GM12874 (cell line): ENCODE data around the gene GAS7.

Experiments
- TF ChIP-seq, protein P1 (sequence below): IDR thresholded peaks from 2 replicates; pipeline ENCODE4 v1.5.1; 2011; ENCODE audit warnings: low read depth, mild to moderate bottlenecking, control low read depth, low read length, moderate library complexity; ENCODE audit not compliant: insufficient read depth

The GAS7 gene

DNA sequence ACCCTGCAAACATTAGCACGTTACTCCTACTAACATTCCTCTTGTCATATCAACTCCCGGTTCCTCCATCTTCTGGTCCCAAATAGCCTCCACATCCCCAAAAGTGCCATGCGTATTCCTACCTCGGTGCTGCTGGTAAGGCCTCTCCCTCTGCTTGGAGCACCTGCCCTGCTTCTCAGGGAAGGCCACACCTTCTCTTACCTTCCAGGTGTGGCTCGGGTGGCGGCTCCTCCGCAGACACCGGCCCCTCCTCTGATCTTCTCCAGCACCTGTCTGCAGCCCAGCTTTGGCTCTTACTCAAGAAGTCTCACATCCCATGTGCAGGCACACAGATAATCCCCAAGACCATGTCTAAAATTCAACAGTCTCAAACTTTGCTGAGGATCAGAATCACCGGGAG is 92.3 kb downstream of the GAS7 start:
- TF ChIP-seq, protein P1, sequence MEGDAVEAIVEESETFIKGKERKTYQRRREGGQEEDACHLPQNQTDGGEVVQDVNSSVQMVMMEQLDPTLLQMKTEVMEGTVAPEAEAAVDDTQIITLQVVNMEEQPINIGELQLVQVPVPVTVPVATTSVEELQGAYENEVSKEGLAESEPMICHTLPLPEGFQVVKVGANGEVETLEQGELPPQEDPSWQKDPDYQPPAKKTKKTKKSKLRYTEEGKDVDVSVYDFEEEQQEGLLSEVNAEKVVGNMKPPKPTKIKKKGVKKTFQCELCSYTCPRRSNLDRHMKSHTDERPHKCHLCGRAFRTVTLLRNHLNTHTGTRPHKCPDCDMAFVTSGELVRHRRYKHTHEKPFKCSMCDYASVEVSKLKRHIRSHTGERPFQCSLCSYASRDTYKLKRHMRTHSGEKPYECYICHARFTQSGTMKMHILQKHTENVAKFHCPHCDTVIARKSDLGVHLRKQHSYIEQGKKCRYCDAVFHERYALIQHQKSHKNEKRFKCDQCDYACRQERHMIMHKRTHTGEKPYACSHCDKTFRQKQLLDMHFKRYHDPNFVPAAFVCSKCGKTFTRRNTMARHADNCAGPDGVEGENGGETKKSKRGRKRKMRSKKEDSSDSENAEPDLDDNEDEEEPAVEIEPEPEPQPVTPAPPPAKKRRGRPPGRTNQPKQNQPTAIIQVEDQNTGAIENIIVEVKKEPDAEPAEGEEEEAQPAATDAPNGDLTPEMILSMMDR: no peak

DNA sequence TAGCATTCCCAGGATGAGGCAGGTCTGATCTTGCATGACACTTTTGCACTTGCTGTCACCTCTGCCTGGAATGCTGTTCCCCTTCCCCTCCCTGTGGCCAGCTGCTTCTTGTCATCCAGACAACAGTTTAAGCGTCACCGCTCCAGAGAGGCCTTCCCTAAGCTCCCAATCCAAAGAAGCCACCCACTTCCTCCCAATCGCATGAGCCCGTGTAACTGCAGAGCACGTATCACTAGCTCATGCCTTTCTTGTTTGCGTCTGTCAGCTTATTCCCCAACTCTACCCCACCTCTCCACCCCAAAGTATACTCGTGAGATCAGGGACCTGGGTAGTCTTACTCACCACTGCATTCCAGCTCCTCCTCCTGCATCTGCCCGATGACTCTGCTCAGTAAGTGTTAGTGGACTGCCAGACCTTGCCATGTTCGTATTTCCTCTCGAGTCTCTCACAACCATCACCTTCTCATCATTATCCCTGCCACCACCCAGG is 92.8 kb downstream of the GAS7 start:
- TF ChIP-seq, protein P1: no peak

DNA sequence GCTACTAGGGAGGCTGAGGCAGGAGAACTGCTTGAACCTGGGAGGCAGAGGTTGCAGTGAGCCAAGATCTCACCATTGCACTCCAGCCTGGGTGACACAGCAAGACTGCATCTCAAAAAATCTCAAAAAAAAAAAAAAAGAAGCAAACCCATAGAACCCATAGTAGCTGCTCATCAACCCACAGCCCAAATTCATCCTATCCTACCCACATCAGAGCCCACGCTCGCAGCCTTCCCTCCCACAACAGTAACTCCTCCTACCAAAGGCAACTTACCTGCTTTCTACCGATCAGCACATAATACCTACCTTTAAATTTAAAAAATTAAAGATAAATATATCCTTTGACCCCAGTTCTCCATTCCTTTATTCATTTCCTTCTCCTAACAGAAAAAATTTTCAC is 94.7 kb downstream of the GAS7 start:
- TF ChIP-seq, protein P1: no peak

DNA sequence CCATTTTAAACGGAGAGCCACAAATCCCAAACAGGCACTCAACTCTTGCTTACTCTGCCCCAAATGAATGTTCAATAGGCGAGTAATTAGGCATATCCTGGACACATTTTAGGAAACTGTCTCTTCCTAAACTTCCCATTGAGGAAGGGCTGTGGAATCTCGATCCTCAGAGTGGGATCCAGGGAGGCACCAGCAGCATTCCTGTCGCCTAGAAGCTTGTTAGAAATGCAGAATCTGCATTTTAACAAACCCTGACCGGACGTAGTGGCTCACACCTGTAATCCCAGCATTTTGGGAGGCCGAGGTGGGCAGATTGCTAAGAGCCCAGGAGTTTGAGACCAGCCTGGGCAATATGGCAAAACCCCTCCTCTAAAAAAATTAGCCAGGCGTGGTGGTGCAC is 95.6 kb downstream of the GAS7 start:
- TF ChIP-seq, protein P1: no peak

- TF ChIP-seq, protein P1: no peak
Observed at GRCh38 chr17:10099051-10099571, 99.3 kb downstream of the GAS7 start.

- TF ChIP-seq, protein P1: no peak
Observed at GRCh38 chr17:10096596-10096995, 101.8 kb downstream of the GAS7 start.

GRCh38 chr17:10094797-10095196 is 103.6 kb downstream of the GAS7 start:
- TF ChIP-seq, protein P1: no peak
